ENCODE measurements around the gene PID1. TPM values are rescaled to one million over a fixed set of nuclear protein-coding genes. Genes with fewer than 3 reads are reported as not detected.

PID1 gene
- total and polyA plus RNA-seq, 4 donors, result 13.3 to 52.0 (median 45.7) TPM

DNA sequence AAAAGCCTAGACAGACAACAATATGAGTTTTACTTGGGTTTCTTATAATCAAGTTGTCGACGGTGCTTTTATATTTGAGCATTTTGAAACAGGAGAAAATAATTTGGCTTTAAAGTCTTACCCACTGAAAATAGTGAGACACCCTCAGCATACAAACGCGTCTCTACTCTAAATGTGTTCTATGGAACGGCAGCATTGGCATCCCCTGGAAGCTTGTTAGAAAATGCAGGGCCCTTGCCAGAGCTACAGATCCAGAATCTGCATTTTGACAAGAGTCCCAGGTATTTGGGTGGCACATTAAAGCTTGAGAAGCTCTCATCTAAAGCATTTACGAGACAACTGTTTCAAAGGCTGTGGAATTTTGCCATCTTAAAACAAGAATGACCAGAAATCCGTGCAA is 163.5 kb downstream of the PID1 start:
- Histone ChIP-seq H3K4me3 (ENCODE audit: low read depth in 1 of 3, low read length in 3 of 3) (no peak overlapping the region), H3K9ac (ENCODE audit: low read depth in 1 of 2, low read length in 2 of 2) (no peak overlapping the region), H3K36me3 (ENCODE audit: control insufficient read depth in 4 of 4, insufficient read depth in 3 of 4, low read depth in 1 of 4, low read length in 3 of 4) (peaks cover 0 to 7% (median 3%) of the 10 kb centered on the region in 4 donors), H3K27me3 (ENCODE audit: control insufficient read depth in 4 of 4, insufficient read depth in 4 of 4, low read length in 3 of 4) (no peaks in the 10 kb centered on the region), H3K27ac (ENCODE audit: low read depth in 1 of 2, low read length in 2 of 2) (no peak overlapping the region), H3K4me1 (ENCODE audit: control insufficient read depth in 4 of 4, insufficient read depth in 4 of 4, low read length in 3 of 4) (peaks cover 0 to 10% (median 5%) of the 10 kb centered on the region in 4 donors), H3K9me3 (ENCODE audit: control insufficient read depth in 4 of 4, low read length in 3 of 4) (no peaks in the 10 kb centered on the region)
- DNase-seq (ENCODE audit: low spot score), result no peak
- TF ChIP-seq, protein P1, sequence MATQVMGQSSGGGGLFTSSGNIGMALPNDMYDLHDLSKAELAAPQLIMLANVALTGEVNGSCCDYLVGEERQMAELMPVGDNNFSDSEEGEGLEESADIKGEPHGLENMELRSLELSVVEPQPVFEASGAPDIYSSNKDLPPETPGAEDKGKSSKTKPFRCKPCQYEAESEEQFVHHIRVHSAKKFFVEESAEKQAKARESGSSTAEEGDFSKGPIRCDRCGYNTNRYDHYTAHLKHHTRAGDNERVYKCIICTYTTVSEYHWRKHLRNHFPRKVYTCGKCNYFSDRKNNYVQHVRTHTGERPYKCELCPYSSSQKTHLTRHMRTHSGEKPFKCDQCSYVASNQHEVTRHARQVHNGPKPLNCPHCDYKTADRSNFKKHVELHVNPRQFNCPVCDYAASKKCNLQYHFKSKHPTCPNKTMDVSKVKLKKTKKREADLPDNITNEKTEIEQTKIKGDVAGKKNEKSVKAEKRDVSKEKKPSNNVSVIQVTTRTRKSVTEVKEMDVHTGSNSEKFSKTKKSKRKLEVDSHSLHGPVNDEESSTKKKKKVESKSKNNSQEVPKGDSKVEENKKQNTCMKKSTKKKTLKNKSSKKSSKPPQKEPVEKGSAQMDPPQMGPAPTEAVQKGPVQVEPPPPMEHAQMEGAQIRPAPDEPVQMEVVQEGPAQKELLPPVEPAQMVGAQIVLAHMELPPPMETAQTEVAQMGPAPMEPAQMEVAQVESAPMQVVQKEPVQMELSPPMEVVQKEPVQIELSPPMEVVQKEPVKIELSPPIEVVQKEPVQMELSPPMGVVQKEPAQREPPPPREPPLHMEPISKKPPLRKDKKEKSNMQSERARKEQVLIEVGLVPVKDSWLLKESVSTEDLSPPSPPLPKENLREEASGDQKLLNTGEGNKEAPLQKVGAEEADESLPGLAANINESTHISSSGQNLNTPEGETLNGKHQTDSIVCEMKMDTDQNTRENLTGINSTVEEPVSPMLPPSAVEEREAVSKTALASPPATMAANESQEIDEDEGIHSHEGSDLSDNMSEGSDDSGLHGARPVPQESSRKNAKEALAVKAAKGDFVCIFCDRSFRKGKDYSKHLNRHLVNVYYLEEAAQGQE (IDR thresholded peaks at IDR 0.05), result no peak
- TF ChIP-seq, protein P2, sequence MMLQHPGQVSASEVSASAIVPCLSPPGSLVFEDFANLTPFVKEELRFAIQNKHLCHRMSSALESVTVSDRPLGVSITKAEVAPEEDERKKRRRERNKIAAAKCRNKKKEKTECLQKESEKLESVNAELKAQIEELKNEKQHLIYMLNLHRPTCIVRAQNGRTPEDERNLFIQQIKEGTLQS (IDR thresholded peaks at IDR 0.05), result no peak
- TF ChIP-seq HNF4G (IDR thresholded peaks at IDR 0.05) (no peak), EGR1 (IDR thresholded peaks at IDR 0.05; ENCODE audit: low read depth in 2 of 2) (no peak), HNF4A (conservative IDR thresholded peaks at IDR 0.05) (no peak), TAF1 (conservative IDR thresholded peaks at IDR 0.05) (no peak)
- WGBS, result 95% methylated on average over 7 of the region's 7 CpGs

DNA sequence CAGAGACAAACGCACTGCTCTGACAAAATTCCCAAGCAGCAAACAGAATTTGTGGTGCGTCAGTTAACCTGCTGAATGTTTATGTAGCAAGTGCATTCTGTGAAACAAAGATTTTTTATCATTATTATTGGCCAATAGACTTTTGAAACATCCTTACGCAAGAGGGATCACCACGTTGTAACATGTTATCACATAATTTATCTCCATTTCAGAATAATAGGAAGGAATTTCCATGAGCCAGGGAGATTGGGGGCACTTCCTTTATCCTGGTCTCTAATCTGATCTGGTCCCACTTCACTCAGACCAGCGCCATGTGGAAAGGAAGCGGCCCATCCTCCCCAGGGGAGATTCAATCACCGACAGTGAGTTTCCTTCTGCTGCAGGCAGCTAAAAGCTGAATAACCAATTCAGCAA is 166.1 kb downstream of the PID1 start:
- H3K9ac ChIP-seq (ENCODE audit: low read depth in 1 of 2, low read length in 2 of 2), result no peak overlapping the region
- TF ChIP-seq FOXA1 (IDR thresholded peaks at IDR 0.05) (no peak), YY1 (IDR thresholded peaks at IDR 0.05) (peak; percentile 51), HNF4G (IDR thresholded peaks at IDR 0.05) (no peak), JUND (IDR thresholded peaks at IDR 0.05) (peak in 1 of 2 donors; percentile 30), SP1 (IDR thresholded peaks at IDR 0.05) (no peak), NR2F2 (IDR thresholded peaks at IDR 0.05) (no peak), RAD21 (IDR thresholded peaks at IDR 0.05) (peak in 1 of 2 donors; percentile 18), TAF1 (conservative IDR thresholded peaks at IDR 0.05) (no peak), HNF4A (conservative IDR thresholded peaks at IDR 0.05) (peak; percentile 10 to 57), FOXA2 (IDR thresholded peaks at IDR 0.05) (peak; percentile 22), RXRA (IDR thresholded peaks at IDR 0.05) (peak in 1 of 2 donors; percentile 59), GABPA (IDR thresholded peaks at IDR 0.05 in 1 of 2, conservative IDR thresholded peaks at IDR 0.05 in 1 of 2) (no peak)
- TF ChIP-seq, protein P3, sequence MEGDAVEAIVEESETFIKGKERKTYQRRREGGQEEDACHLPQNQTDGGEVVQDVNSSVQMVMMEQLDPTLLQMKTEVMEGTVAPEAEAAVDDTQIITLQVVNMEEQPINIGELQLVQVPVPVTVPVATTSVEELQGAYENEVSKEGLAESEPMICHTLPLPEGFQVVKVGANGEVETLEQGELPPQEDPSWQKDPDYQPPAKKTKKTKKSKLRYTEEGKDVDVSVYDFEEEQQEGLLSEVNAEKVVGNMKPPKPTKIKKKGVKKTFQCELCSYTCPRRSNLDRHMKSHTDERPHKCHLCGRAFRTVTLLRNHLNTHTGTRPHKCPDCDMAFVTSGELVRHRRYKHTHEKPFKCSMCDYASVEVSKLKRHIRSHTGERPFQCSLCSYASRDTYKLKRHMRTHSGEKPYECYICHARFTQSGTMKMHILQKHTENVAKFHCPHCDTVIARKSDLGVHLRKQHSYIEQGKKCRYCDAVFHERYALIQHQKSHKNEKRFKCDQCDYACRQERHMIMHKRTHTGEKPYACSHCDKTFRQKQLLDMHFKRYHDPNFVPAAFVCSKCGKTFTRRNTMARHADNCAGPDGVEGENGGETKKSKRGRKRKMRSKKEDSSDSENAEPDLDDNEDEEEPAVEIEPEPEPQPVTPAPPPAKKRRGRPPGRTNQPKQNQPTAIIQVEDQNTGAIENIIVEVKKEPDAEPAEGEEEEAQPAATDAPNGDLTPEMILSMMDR (IDR thresholded peaks at IDR 0.05; ENCODE audit: low read depth, low read length, missing input control), result no peak
- TF ChIP-seq, protein P4, sequence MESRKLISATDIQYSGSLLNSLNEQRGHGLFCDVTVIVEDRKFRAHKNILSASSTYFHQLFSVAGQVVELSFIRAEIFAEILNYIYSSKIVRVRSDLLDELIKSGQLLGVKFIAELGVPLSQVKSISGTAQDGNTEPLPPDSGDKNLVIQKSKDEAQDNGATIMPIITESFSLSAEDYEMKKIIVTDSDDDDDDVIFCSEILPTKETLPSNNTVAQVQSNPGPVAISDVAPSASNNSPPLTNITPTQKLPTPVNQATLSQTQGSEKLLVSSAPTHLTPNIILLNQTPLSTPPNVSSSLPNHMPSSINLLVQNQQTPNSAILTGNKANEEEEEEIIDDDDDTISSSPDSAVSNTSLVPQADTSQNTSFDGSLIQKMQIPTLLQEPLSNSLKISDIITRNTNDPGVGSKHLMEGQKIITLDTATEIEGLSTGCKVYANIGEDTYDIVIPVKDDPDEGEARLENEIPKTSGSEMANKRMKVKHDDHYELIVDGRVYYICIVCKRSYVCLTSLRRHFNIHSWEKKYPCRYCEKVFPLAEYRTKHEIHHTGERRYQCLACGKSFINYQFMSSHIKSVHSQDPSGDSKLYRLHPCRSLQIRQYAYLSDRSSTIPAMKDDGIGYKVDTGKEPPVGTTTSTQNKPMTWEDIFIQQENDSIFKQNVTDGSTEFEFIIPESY (IDR thresholded peaks at IDR 0.05), result no peak
- TF ChIP-seq, protein P5, sequence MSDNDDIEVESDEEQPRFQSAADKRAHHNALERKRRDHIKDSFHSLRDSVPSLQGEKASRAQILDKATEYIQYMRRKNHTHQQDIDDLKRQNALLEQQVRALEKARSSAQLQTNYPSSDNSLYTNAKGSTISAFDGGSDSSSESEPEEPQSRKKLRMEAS (IDR thresholded peaks at IDR 0.05), result no peak
- TF ChIP-seq, protein P1 (IDR thresholded peaks at IDR 0.05), result peak; percentile 25
- TF ChIP-seq, protein P2 (IDR thresholded peaks at IDR 0.05), result no peak
- no peak for DNase-seq (ENCODE audit: low spot score)
- H3K4me1 ChIP-seq (ENCODE audit: control insufficient read depth in 4 of 4, insufficient read depth in 4 of 4, low read length in 3 of 4), result peaks cover 0 to 10% (median 5%) of the 10 kb centered on the region in 4 donors
- peaks cover 0 to 7% (median 2%) of the 10 kb centered on the region in 4 donors for H3K36me3 ChIP-seq (ENCODE audit: control insufficient read depth in 4 of 4, insufficient read depth in 3 of 4, low read depth in 1 of 4, low read length in 3 of 4)
- H3K9me3 ChIP-seq (ENCODE audit: control insufficient read depth in 4 of 4, low read length in 3 of 4), result no peaks in the 10 kb centered on the region
- H3K4me3 ChIP-seq (ENCODE audit: low read depth in 1 of 3, low read length in 3 of 3), result no peak overlapping the region
- 50% methylated on average over 7 of the region's 7 CpGs for WGBS
- no peaks in the 10 kb centered on the region for H3K27me3 ChIP-seq (ENCODE audit: control insufficient read depth in 4 of 4, insufficient read depth in 4 of 4, low read length in 3 of 4)
- H3K27ac ChIP-seq (ENCODE audit: low read depth in 1 of 2, low read length in 2 of 2), result peak overlapping the region in 1 of 2 donors; percentile 48
